Activated T-cell treated with anti-CD3 and anti-CD28 coated beads, Interleukin-2, amount 50 U/mL, for 48 hours (primary cell): ENCODE results near the gene KIF26A.
A peak's percentile ranks its signal among the peaks of the same experiment; 100 is the strongest.
"Not testable (repeated sequence)": the region's sequence is repeated elsewhere in the genome, so short reads cannot be mapped to it uniquely, and the experiment has no call there.

Experiments used
- DNase-seq, 2 experiments: peaks; one replicate each; pipeline ENCODE4 v3.0.0-alpha.2; 2020

KIF26A gene

DNA sequence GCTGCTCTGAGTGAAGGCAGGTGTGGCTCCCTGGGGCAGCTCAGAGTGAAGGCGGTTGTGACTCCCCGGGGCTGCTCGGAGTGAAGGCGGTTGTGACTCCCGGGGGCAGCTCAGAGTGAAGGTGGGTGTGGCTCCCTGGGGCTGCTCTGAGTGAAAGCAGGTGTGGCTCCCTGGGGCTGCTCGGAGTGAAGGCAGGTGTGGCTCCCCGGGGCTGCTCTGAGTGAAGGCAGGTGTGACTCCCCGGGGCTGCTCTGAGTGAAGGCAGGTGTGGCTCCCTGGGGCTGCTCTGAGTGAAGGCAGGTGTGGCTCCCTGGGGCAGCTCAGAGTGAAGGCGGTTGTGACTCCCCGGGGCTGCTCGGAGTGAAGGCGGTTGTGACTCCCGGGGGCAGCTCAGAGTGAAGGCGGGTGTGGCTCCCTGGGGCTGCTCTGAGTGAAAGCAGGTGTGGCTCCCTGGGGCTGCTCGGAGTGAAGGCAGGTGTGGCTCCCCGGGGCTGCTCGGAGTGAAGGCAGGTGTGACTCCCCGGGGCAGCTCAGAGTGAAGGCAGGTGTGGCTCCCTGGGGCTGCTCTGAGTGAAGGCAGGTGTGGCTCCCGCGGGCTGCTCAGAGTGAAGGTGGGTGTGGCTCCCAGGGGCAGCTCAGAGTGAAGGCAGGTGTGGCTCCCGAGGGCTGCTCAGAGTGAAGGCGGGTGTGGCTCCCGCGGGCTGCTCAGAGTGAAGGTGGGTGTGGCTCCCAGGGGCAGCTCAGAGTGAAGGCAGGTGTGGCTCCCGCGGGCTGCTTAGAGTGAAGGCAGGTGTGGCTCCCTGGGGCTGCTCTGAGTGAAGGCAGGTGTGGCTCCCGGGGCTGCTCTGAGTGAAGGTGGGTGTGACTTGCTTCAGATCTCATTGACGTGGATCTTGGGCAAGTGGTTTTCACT, 87.1 kb downstream of the KIF26A start:
- not testable (repeated sequence) for DNase-seq

DNA sequence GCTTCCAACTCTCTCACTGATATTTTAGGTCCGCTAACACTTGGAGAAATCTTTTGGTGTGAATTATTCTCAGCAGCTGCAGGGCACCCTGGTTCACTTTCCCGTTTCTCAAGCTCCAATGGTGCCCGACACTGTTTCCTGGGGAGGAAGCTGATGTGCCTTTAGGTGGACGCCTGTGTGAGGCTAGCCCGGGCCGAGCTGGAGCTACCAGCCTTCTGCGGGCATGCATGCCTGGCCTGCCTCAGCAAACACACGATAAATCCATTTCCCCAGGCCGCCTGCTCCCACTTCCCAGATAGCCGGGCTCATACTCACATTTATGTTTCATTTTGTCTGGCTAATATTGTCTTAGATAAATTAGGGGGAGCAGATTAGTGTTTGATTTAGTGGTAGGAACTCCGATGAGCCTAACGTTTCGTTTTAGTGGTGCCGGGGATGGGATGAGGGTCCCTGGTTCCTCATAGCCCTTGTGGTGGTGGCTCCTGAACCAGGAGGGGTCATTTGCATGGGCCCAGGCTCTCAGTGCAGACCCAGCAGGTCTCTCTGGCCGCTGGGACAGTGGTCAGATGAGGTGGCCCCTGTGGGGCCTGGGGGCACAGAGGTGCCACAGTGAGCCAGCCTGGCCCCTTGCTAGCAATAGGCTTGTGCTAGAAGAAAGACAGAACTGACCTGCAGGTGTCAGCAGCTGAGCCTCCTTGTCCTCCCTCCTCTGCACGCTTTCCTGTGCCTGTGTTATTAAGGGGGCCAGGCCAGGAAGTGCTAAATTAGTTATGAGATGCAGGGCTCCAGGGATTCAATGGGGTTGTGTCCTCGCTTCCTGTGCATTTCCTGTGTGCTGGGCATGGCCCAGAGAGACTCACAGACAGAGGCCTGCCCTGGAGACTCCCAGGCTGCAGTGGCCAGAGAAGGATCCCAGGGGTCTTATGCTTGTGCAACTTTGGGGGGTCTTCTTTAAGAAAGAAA, 88.3 kb downstream of the KIF26A start:
- no peak for DNase-seq

DNA sequence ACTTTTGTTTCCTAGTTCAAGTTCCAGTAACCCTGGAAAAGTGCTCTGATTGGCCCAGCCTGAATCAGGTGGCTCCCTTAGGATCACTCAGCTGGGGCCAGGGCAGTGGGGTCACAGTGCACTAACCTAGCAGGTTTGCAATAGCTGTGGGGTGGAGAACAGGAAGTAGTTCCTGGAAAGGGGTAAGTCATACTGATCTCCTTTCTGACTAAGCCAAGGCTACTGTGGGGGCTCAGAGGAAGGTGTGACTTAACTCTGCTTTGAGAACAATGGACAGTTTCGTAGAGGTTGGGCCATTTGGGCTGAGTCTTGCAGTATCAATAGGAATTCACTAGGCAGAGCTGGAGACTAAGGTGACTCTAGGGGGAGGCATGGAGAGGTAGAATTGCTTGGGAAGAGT, 89.4 kb downstream of the KIF26A start:
- peak; percentile 44 to 57 for DNase-seq

- no peak for DNase-seq
These were observed 89.8 kb downstream of the KIF26A start for GRCh38 chr14:104228221-104228620.

- DNase-seq: no peak
These were observed 90.5 kb downstream of the KIF26A start for GRCh38 chr14:104228716-104229533.

- no peak for DNase-seq
These were observed 91.2 kb downstream of the KIF26A start for GRCh38 chr14:104229534-104230055.

DNA sequence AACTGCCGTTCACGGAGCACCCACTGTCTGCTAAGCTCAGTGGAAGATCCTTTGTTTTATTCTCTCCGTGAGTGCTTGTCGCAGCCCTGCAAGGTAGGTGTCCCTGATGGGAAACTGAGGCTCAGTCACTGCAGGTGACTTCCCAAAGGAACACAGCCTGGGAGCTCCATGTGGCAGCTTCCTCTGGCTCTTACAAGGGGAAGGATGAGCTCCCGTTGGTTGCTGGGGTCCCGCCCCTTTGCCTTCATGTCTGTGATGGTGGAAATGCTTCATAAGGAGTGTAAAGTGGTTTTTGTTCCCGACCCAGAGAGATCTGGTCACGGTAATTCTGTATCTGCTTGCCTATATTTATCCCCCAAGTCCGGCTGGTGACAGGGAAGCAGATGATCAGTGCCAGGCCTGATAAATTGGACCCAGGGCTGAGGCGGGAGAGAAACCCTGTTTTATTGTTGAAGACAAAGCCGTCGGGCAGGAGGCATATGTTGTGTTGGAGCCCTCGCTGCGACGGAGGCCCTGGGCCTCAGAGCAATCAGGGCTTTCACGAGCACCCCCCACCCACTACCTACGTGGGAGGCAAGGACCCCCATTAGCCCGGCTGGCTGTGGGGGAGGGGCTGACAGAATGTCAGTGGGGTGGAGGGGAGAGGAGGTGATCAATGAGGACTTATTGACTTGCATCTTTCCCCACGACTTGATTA, 91.9 kb downstream of the KIF26A start:
- DNase-seq: no peak
